ENCODE data around the gene ZNF488.

GRCh38 chr10:47402641-47403301, 18.7 kb upstream of the ZNF488 start:
- TF ChIP-seq CTCF (IDR thresholded peaks at IDR 0.05): no peak
- TF ChIP-seq POLR2A (IDR thresholded peaks at IDR 0.05): no peak
